Measurements from ENCODE around the gene ZNF385B. TPM values are rescaled to one million over a fixed set of nuclear protein-coding genes. Genes with fewer than 3 reads are reported as not detected.

ZNF385B gene
- total and polyA plus RNA-seq, 2 donors from 2014 or later = 5.9 to 10.9 TPM

- FAIRE-seq (no peak), DNase-seq (no peak)
- Histone ChIP-seq H3K27me3 (ENCODE audit: control insufficient read depth, insufficient read depth, low read length) (no peaks in the 10 kb centered on the region), H3K4me3 (ENCODE audit: low read length in 3 of 3) (no peak overlapping the region), H3K4me1 (ENCODE audit: control insufficient read depth in 2 of 3, insufficient read depth in 2 of 3, low read depth in 1 of 3, low read length in 3 of 3) (no peaks in the 10 kb centered on the region), H3K9ac (ENCODE audit: low read length in 3 of 3) (no peak overlapping the region), H3K9me3 (ENCODE audit: control insufficient read depth in 2 of 3, insufficient read depth in 1 of 3, low read length in 3 of 3) (no peaks in the 10 kb centered on the region), H3K36me3 (ENCODE audit: control insufficient read depth in 2 of 3, insufficient read depth in 3 of 3, low read length in 3 of 3) (no peaks in the 10 kb centered on the region), H3K27ac (ENCODE audit: low read depth in 2 of 2, low read length in 2 of 2) (no peak overlapping the region)
- TF ChIP-seq, protein P1, sequence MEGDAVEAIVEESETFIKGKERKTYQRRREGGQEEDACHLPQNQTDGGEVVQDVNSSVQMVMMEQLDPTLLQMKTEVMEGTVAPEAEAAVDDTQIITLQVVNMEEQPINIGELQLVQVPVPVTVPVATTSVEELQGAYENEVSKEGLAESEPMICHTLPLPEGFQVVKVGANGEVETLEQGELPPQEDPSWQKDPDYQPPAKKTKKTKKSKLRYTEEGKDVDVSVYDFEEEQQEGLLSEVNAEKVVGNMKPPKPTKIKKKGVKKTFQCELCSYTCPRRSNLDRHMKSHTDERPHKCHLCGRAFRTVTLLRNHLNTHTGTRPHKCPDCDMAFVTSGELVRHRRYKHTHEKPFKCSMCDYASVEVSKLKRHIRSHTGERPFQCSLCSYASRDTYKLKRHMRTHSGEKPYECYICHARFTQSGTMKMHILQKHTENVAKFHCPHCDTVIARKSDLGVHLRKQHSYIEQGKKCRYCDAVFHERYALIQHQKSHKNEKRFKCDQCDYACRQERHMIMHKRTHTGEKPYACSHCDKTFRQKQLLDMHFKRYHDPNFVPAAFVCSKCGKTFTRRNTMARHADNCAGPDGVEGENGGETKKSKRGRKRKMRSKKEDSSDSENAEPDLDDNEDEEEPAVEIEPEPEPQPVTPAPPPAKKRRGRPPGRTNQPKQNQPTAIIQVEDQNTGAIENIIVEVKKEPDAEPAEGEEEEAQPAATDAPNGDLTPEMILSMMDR (IDR thresholded peaks at IDR 0.05; ENCODE audit: borderline replicate concordance, extremely low read depth, insufficient read depth) = no peak
- intact Hi-C loops (cut with DNase I) = no loop called here
These were observed 204.3 kb downstream of the ZNF385B start for GRCh38 chr2:179657068-179657595.

GRCh38 chr2:179655627-179656026, 205.8 kb downstream of the ZNF385B start:
- TF ChIP-seq, protein P1 (IDR thresholded peaks at IDR 0.05; ENCODE audit: borderline replicate concordance, extremely low read depth, insufficient read depth) = no peak
- Histone ChIP-seq H3K27me3 (ENCODE audit: control insufficient read depth, insufficient read depth, low read length) (no peaks in the 10 kb centered on the region), H3K27ac (ENCODE audit: low read depth in 2 of 2, low read length in 2 of 2) (no peak overlapping the region), H3K4me3 (ENCODE audit: low read length in 3 of 3) (no peak overlapping the region), H3K4me1 (ENCODE audit: control insufficient read depth in 2 of 3, insufficient read depth in 2 of 3, low read depth in 1 of 3, low read length in 3 of 3) (no peaks in the 10 kb centered on the region), H3K36me3 (ENCODE audit: control insufficient read depth in 2 of 3, insufficient read depth in 3 of 3, low read length in 3 of 3) (no peaks in the 10 kb centered on the region), H3K9me3 (ENCODE audit: control insufficient read depth in 2 of 3, insufficient read depth in 1 of 3, low read length in 3 of 3) (no peaks in the 10 kb centered on the region), H3K9ac (ENCODE audit: low read length in 3 of 3) (no peak overlapping the region)
- no peak for FAIRE-seq
- no peak for DNase-seq
- intact Hi-C loops (cut with DNase I) = no loop called here

GRCh38 chr2:179654806-179655205, 206.6 kb downstream of the ZNF385B start:
- Histone ChIP-seq H3K9me3 (ENCODE audit: control insufficient read depth in 2 of 3, insufficient read depth in 1 of 3, low read length in 3 of 3) (no peaks in the 10 kb centered on the region), H3K36me3 (ENCODE audit: control insufficient read depth in 2 of 3, insufficient read depth in 3 of 3, low read length in 3 of 3) (no peaks in the 10 kb centered on the region), H3K27ac (ENCODE audit: low read depth in 2 of 2, low read length in 2 of 2) (no peak overlapping the region), H3K27me3 (ENCODE audit: control insufficient read depth, insufficient read depth, low read length) (no peaks in the 10 kb centered on the region), H3K4me3 (ENCODE audit: low read length in 3 of 3) (no peak overlapping the region), H3K4me1 (ENCODE audit: control insufficient read depth in 2 of 3, insufficient read depth in 2 of 3, low read depth in 1 of 3, low read length in 3 of 3) (no peaks in the 10 kb centered on the region), H3K9ac (ENCODE audit: low read length in 3 of 3) (no peak overlapping the region)
- DNase-seq (no peak), FAIRE-seq (no peak)
- intact Hi-C loops (cut with DNase I) = no loop called here
- TF ChIP-seq, protein P1 (IDR thresholded peaks at IDR 0.05; ENCODE audit: borderline replicate concordance, extremely low read depth, insufficient read depth) = no peak

GRCh38 chr2:179652296-179652695, 209.1 kb downstream of the ZNF385B start:
- intact Hi-C loops (cut with DNase I) = no loop called here

More at GRCh38 chr2:179652296-179652695, 209.1 kb downstream of the ZNF385B start:
- no peaks in the 10 kb centered on the region for H3K4me1 ChIP-seq (ENCODE audit: control insufficient read depth in 2 of 3, insufficient read depth in 2 of 3, low read depth in 1 of 3, low read length in 3 of 3)
- no peak overlapping the region for H3K9ac ChIP-seq (ENCODE audit: low read length in 3 of 3)
- H3K36me3 ChIP-seq (ENCODE audit: control insufficient read depth in 2 of 3, insufficient read depth in 3 of 3, low read length in 3 of 3) = no peaks in the 10 kb centered on the region
- H3K27me3 ChIP-seq (ENCODE audit: control insufficient read depth, insufficient read depth, low read length) = no peaks in the 10 kb centered on the region
- TF ChIP-seq, protein P1 (IDR thresholded peaks at IDR 0.05; ENCODE audit: borderline replicate concordance, extremely low read depth, insufficient read depth) = no peak
- H3K27ac ChIP-seq (ENCODE audit: low read depth in 2 of 2, low read length in 2 of 2) = no peak overlapping the region
- no peak overlapping the region for H3K4me3 ChIP-seq (ENCODE audit: low read length in 3 of 3)
- no peaks in the 10 kb centered on the region for H3K9me3 ChIP-seq (ENCODE audit: control insufficient read depth in 2 of 3, insufficient read depth in 1 of 3, low read length in 3 of 3)
- DNase-seq (no peak), FAIRE-seq (no peak)
